BLaER1 (cell line): ENCODE measurements around the gene CCDC85C.

Experiments used
- H3K27ac ChIP-seq: shearing (Covaris generic); formaldehyde crosslinking; 2 replicates; pipeline ENCODE4 v1.8.1; 2022
- H3K27me3 ChIP-seq: shearing (Covaris generic); formaldehyde crosslinking; 2 replicates; pipeline ENCODE4 v1.8.1; 2022
- H3K36me3 ChIP-seq: shearing (Covaris generic); formaldehyde crosslinking; 2 replicates; pipeline ENCODE4 v1.8.1; 2022
- H3K4me1 ChIP-seq: shearing (Covaris generic); formaldehyde crosslinking; 2 replicates; pipeline ENCODE4 v1.8.1; 2022
- H3K4me2 ChIP-seq: shearing (Covaris generic); formaldehyde crosslinking; 2 replicates; pipeline ENCODE4 v1.8.1; 2022
- H3K4me3 ChIP-seq: shearing (Covaris generic); formaldehyde crosslinking; 2 replicates; pipeline ENCODE4 v1.8.1; 2022
- H3K9ac ChIP-seq: shearing (Covaris generic); formaldehyde crosslinking; 2 replicates; pipeline ENCODE4 v1.8.1; 2022
- H3K9me3 ChIP-seq: shearing (Covaris generic); formaldehyde crosslinking; 2 replicates; pipeline ENCODE4 v1.8.1; 2022
- H4K20me1 ChIP-seq: shearing (Covaris generic); formaldehyde crosslinking; 2 replicates; pipeline ENCODE4 v1.8.1; 2022
- Cebpa-rat ChIP-seq: shearing (Covaris generic); IDR thresholded peaks from 2 replicates; pipeline ENCODE4 v1.8.1; 2022

The CCDC85C gene

GRCh38 chr14:99461411-99462085, 142.5 kb downstream of the CCDC85C start:
- no peak for TF ChIP-seq Cebpa-rat
- peaks cover 94% of the 10 kb centered on the region for H3K36me3 ChIP-seq
- no peak overlapping the region for H3K4me3 ChIP-seq
- peaks cover 80% of the 10 kb centered on the region for H4K20me1 ChIP-seq
- H3K27ac ChIP-seq: no peak overlapping the region
- peaks cover 4% of the 10 kb centered on the region for H3K4me1 ChIP-seq
- no peak overlapping the region for H3K9ac ChIP-seq
- no peaks in the 10 kb centered on the region for H3K9me3 ChIP-seq
- no peak overlapping the region for H3K4me2 ChIP-seq
- no peaks in the 10 kb centered on the region for H3K27me3 ChIP-seq

GRCh38 chr14:99460793-99461192, 143.2 kb downstream of the CCDC85C start:
- no peak overlapping the region for H3K4me3 ChIP-seq
- peaks cover 93% of the 10 kb centered on the region for H3K36me3 ChIP-seq
- no peaks in the 10 kb centered on the region for H3K27me3 ChIP-seq
- TF ChIP-seq Cebpa-rat: no peak
- H4K20me1 ChIP-seq: peaks cover 73% of the 10 kb centered on the region
- H3K4me2 ChIP-seq: no peak overlapping the region
- H3K9ac ChIP-seq: no peak overlapping the region
- H3K9me3 ChIP-seq: no peaks in the 10 kb centered on the region
- H3K4me1 ChIP-seq: no peaks in the 10 kb centered on the region
- H3K27ac ChIP-seq: no peak overlapping the region

DNA sequence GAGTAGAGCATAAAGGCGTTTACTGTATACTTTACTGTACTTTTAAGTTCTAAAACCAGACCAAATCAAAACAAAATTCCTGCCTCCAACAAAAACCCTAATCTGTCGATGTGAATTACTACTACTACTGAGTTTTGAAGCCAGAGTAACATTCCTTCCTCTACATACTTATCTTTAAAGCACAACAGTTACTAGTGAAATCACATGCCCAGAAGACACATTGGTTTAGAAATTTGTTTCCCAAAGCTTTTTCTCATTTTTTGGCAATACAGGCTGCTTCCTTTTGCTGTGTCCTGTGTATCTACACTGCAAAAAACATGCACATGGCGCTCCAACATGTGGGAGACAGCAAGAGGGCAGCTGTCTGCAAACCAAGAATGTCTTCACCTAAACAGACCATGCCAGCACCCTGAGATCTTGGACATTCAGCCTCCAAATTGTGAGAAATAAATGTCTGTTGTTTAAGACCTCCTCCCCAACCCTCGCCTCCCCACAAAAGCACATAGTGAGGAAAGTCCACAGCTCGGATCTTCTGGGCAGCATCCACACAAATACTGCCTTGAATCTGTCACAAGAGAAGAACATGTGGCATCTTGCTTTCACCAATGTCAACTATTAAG, 144.4 kb downstream of the CCDC85C start:
- Histone ChIP-seq H3K4me1 (no peaks in the 10 kb centered on the region), H3K36me3 (peaks cover 94% of the 10 kb centered on the region), H3K9ac (no peak overlapping the region)

DNA sequence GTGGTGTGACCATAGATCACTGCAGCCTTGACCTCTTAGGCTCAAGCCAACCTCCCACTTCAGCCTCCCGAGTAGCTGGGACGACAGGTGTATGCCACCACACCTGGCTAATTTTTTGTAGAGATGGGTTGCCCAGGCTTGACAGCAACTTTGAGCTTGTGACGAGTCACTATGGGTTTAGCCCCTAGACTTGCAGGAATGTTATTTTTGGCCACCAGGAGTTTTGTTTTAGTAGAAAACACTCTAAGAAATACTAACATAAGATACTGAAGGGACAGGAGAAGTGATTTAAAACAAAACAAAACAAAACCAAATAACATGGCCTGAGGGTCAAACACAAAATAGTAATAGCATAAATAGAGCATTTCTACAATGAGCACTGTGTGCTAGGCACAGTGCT, 149.8 kb downstream of the CCDC85C start:
- Histone ChIP-seq H3K36me3 (peaks cover 94% of the 10 kb centered on the region), H3K4me1 (peaks cover 10% of the 10 kb centered on the region), H3K27me3 (no peaks in the 10 kb centered on the region), H3K4me2 (no peak overlapping the region), H3K9ac (no peak overlapping the region), H3K9me3 (no peaks in the 10 kb centered on the region), H4K20me1 (peaks cover 68% of the 10 kb centered on the region), H3K4me3 (no peak overlapping the region), H3K27ac (no peak overlapping the region)
- no peak for TF ChIP-seq Cebpa-rat

More for the DNA sequence above, 144.4 kb downstream of the CCDC85C start:
- Histone ChIP-seq H3K9me3 (no peaks in the 10 kb centered on the region), H3K4me2 (no peak overlapping the region), H3K27ac (no peak overlapping the region), H3K27me3 (no peaks in the 10 kb centered on the region), H3K4me3 (no peak overlapping the region), H4K20me1 (peaks cover 73% of the 10 kb centered on the region)
- no peak for TF ChIP-seq Cebpa-rat

DNA sequence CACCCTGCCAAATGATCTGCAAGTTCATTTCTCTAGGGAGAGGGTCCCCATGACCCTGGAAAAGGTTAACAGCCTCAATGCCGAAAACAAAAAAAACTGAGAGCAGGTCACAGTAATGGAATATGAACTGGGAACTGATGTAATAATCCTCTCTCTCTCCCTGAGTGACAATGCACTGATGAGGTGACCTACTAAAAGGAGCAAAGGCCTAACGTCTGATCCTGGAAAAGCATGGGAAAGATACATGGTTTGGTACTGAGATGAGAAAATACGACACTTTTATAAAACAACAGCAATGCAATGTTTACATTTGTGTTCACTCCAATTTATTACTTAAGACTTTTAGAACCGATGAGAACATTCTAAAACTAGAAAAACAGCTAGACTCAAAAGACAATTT, 151.0 kb downstream of the CCDC85C start:
- Histone ChIP-seq H3K27ac (no peak overlapping the region), H3K4me1 (peaks cover 10% of the 10 kb centered on the region), H3K27me3 (no peaks in the 10 kb centered on the region), H4K20me1 (peaks cover 58% of the 10 kb centered on the region), H3K9me3 (no peaks in the 10 kb centered on the region), H3K36me3 (peaks cover 95% of the 10 kb centered on the region), H3K9ac (no peak overlapping the region), H3K4me3 (no peak overlapping the region), H3K4me2 (no peak overlapping the region)
- TF ChIP-seq Cebpa-rat: no peak

DNA sequence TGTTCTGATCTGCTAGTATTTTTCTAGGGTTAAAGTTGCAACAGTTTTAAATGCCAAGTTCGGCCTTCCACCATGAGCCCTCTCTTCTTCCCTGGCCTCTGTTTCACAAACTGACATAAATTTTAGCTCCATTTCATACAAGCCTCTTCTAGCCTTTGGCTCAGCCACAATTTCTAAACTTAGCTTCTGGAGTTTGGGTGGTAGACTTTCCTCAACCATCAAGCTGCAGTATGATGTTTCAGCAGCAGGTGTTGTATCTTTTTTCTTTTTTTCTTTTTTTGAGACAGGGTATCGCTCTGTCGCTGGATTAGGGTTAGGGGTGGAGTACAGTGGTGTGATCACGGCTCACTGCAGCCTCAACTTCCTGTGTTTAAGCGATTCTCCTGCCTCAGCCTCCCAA, 152.8 kb downstream of the CCDC85C start:
- Histone ChIP-seq H3K9me3 (no peaks in the 10 kb centered on the region), H3K27me3 (no peaks in the 10 kb centered on the region), H3K27ac (no peak overlapping the region), H3K4me3 (no peak overlapping the region), H3K4me1 (peaks cover 10% of the 10 kb centered on the region), H3K4me2 (no peak overlapping the region), H3K36me3 (peaks cover 97% of the 10 kb centered on the region), H4K20me1 (peaks cover 63% of the 10 kb centered on the region), H3K9ac (no peak overlapping the region)
- TF ChIP-seq Cebpa-rat: no peak

- Histone ChIP-seq H3K27ac (no peak overlapping the region), H3K4me3 (no peak overlapping the region), H4K20me1 (peaks cover 60% of the 10 kb centered on the region), H3K4me2 (no peak overlapping the region), H3K9ac (no peak overlapping the region), H3K36me3 (peaks cover 98% of the 10 kb centered on the region), H3K9me3 (no peaks in the 10 kb centered on the region), H3K27me3 (no peaks in the 10 kb centered on the region), H3K4me1 (peaks cover 10% of the 10 kb centered on the region)
- no peak for TF ChIP-seq Cebpa-rat
Observed at GRCh38 chr14:99450266-99450665, 153.7 kb downstream of the CCDC85C start.
